Measurements from ENCODE around the gene ELMOD3. TPM values are rescaled to one million over a fixed set of nuclear protein-coding genes. Genes with fewer than 3 reads are reported as not detected.

Gene ELMOD3
- total RNA-seq, 3 donors from 2014 or later: 18.1 to 29.8 (median 23.0) TPM

DNA sequence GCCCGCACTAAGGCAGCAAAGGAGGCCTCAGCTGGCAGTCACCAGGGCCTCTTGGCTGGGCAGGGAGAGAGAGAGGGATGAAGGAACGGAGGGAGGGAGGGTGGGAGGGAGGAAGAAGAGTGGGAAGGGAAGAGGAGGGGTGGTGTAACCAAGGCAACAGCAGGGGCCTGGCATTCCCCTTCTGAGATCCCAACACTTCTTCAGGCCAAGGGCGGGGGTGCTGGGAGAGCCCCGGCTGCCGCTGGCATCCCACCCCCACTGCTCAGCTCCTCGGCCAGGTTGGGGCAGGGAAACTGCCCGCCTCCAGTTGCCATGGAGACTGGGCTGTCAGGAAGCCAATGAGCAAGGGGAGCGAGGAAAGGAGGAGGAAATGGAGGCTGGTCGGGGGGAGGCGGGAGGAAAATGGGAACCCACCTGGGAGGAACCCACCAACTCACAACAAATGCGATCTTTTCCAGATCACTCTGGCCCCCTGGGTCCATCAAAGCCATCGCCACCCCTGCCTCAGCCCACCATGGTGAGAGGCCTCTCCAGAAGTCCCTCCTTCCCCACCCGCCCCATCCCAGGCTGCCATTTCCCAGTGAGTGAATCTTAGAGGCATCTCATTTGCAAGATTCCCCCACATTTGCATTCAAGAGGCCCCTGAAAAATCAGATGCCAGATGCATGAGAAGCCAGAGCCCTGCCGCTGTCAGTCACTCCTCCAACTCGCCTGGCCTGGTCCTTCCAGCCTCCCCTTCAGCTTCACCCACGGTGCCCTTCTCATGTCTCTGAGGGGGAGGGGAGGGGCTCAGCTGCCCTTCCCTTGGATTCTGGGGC, 76.4 kb downstream of the ELMOD3 start:
- H3K4me3 ChIP-seq: no peak overlapping the region
- peaks cover 4% of the 10 kb centered on the region for H3K4me1 ChIP-seq (ENCODE audit: low read depth)
- TF ChIP-seq, protein P1, sequence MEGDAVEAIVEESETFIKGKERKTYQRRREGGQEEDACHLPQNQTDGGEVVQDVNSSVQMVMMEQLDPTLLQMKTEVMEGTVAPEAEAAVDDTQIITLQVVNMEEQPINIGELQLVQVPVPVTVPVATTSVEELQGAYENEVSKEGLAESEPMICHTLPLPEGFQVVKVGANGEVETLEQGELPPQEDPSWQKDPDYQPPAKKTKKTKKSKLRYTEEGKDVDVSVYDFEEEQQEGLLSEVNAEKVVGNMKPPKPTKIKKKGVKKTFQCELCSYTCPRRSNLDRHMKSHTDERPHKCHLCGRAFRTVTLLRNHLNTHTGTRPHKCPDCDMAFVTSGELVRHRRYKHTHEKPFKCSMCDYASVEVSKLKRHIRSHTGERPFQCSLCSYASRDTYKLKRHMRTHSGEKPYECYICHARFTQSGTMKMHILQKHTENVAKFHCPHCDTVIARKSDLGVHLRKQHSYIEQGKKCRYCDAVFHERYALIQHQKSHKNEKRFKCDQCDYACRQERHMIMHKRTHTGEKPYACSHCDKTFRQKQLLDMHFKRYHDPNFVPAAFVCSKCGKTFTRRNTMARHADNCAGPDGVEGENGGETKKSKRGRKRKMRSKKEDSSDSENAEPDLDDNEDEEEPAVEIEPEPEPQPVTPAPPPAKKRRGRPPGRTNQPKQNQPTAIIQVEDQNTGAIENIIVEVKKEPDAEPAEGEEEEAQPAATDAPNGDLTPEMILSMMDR (IDR thresholded peaks at IDR 0.05): no peak
- intact Hi-C loops (cut with DNase I, micrococcal nuclease): no loop called here
- DNase-seq: no peak
- no peaks in the 10 kb centered on the region for H3K36me3 ChIP-seq (ENCODE audit: low read depth)
- no peak for ATAC-seq
- no peaks in the 10 kb centered on the region for H3K9me3 ChIP-seq

DNA sequence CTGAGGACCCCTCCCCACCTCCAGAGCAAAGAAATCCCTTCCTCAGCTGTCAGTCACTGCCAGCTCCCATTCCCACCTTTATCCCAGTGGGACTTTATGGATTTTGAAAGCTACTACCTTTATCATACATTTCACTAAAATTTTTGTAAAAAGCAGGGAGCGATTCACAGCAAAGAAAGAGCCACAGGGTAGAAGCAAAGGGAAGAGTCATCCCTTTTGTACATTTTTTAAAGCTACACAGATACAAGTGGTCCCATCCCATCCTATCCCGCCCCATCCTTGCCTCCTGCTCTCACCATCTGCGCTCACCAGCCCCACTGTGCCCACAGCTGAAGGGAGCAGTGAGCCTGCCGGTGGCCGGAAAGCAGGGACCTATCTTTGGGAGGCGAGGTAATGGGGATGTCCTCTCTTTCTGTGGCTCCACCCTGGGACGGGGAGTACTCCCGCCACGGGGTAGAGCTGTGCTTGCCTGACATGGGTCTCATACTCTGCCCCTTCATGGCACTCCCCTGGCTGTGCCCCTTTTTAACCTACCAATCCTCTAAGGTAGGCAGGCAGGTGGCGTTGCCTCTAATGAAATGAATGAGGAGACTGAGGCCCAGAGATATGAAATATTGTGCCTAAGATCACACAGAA, 77.1 kb downstream of the ELMOD3 start:
- no peak overlapping the region for H3K4me3 ChIP-seq
- intact Hi-C loops (cut with DNase I, micrococcal nuclease): no loop called here
- ATAC-seq: no peak
- TF ChIP-seq, protein P1 (IDR thresholded peaks at IDR 0.05): no peak
- no peak for DNase-seq
- peaks cover 7% of the 10 kb centered on the region for H3K4me1 ChIP-seq (ENCODE audit: low read depth)
- H3K36me3 ChIP-seq (ENCODE audit: low read depth): no peaks in the 10 kb centered on the region
- no peaks in the 10 kb centered on the region for H3K9me3 ChIP-seq

DNA sequence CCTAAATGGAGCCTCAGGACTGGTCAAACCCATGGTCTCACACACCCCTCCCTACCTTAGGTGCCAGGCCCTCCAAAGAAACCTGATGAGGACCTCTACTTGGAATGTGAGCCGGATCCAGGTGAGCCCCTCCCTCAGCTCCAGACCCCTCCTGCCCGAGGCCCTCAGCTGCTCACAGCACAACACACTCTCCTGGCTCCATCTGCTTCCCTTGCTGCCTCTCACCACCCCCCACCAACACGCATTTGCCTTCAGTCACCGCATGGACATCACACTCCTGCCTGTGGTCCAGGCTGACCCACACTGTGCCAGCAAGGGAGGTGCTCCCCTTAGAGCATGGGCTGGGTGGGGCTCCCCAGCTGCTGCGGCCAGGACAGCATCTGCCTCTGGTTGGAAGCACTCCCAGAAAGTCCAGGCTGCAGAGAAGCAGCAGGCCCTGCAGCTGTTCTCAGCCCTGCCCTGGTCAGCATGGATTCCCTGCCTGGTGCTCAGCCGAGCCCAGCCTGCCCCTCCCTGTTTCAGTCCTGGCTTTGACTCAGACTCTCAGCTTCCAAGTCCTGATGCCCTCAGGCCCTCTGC, 79.0 kb downstream of the ELMOD3 start:
- H3K36me3 ChIP-seq (ENCODE audit: low read depth): no peaks in the 10 kb centered on the region
- DNase-seq (peak; percentile 78 to 88 (median 82)), ATAC-seq (peak; percentile 73)
- TF ChIP-seq, protein P1 (IDR thresholded peaks at IDR 0.05): no peak
- H3K4me1 ChIP-seq (ENCODE audit: low read depth): peaks cover 17% of the 10 kb centered on the region
- H3K9me3 ChIP-seq: no peaks in the 10 kb centered on the region
- H3K4me3 ChIP-seq: no peak overlapping the region
- intact Hi-C loops (cut with DNase I, micrococcal nuclease): no loop called here

DNA sequence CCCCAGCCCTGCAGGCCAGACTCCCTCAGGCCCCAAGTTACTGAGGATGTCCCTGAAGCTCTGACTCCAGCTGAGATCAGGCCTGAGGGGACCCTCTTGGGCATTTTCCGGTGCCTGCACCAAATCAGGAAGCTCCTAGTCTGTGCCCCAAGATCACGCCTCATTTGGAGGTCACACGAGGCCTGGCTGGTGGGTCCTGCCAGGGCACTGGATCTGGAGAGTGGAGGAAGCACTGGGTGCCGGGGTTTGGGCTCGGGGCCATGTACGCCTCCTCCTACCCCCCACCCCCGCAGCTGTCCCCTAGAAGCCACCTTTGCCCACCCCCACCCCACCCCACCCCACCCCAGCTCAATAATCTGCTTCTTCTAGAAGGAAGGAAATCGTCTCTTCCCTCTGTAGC, 80.1 kb downstream of the ELMOD3 start:
- no peak for ATAC-seq
- Histone ChIP-seq H3K4me1 (ENCODE audit: low read depth) (peaks cover 20% of the 10 kb centered on the region), H3K4me3 (no peak overlapping the region), H3K36me3 (ENCODE audit: low read depth) (no peaks in the 10 kb centered on the region), H3K9me3 (no peaks in the 10 kb centered on the region)
- TF ChIP-seq, protein P1 (IDR thresholded peaks at IDR 0.05): no peak
- DNase-seq: no peak
- intact Hi-C loops (cut with DNase I, micrococcal nuclease): loop anchor here in 1 of 2 donors (5.0 kb wide), 1 partner anchor 103 kb away; the partner anchor contains the start of gene MAT2A

DNA sequence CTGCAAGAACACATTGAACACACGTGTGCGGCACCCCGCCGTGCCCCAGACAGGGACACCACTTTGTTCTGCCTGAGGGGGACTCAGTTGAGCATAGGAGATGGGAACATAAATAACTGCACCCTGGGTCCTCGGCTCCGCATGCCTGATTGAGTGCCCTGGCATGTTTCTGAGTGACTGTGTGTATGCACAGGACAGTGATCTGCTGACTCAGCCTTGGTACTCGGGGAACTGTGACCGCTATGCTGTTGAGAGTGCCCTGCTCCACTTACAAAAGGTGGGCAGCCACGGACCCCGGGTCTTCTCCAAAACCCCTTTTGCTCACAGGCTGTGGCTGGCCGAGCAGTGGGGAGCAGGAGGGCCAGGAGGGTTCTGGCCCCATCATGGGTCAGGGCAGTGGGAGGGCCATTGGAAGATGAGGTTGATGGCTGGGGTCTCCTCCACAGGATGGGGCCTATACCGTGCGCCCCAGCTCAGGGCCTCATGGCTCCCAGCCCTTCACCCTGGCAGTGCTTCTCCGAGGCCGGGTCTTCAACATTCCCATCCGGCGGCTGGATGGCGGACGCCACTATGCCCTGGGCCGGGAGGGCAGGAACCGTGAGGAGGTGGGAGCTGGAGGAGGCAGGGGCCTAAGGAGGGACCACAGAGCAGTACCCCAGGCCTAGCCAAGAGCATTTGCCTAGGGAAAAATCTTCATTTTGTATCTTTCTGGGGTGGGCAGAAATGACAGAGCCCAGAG, 80.8 kb downstream of the ELMOD3 start:
- Histone ChIP-seq H3K4me1 (ENCODE audit: low read depth) (peaks cover 20% of the 10 kb centered on the region), H3K4me3 (no peak overlapping the region), H3K9me3 (no peaks in the 10 kb centered on the region), H3K36me3 (ENCODE audit: low read depth) (no peaks in the 10 kb centered on the region)
- TF ChIP-seq, protein P1 (IDR thresholded peaks at IDR 0.05): no peak
- intact Hi-C loops (cut with DNase I, micrococcal nuclease): loop anchor here in 1 of 2 donors (5.0 kb wide), 1 partner anchor 102 kb away; the partner anchor contains the start of gene MAT2A
- DNase-seq (no peak), ATAC-seq (no peak)

All from mucosa of descending colon (tissue), 3 donors.